ENCODE data around the gene TMEM178B.

The TMEM178B gene

DNA sequence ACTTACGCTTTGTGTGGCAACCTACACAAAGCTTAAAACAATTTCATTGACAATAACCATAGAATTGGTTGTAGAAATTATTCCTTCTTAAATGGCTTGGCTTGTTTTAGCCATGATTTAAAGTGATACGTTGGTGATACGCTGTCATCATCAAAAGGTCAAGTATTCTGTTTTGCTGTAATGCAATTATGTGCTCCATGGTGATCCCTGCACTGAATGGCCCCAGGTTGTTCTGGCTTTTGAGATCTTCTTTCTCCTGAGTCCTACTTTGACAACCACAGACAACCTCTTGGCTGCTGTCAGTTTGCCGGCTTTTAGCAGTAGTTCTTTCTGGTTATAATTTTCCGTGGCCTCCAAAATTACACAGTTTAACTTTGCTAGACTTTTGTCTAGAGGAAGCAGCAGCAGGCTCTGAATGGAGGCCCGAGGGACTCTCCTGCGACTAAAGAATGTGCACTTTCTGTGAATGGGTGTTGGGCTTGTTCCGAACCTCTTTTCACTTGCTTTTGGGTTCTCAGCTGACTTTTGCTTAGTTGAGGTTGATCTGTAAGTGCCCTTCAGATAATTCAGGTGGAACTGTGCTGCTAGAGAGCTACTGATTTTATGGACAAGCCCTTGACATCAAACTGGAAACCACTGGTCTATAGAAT, 104.7 kb downstream of the TMEM178B start:
- TF ChIP-seq CTCF (IDR thresholded peaks at IDR 0.05; ENCODE audit: unreplicated experiment in 3 of 3): no peak
- H3K36me3 Mint-ChIP-seq (ENCODE audit: low read depth): no peaks in the 10 kb centered on the region
- H3K4me1 Mint-ChIP-seq: no peaks in the 10 kb centered on the region
- H3K27me3 Mint-ChIP-seq (ENCODE audit: low read depth): peaks cover 3% of the 10 kb centered on the region
- H3K27ac Mint-ChIP-seq: no peak overlapping the region
- H3K9me3 Mint-ChIP-seq: no peaks in the 10 kb centered on the region
- H3K4me3 Mint-ChIP-seq: no peak overlapping the region

DNA sequence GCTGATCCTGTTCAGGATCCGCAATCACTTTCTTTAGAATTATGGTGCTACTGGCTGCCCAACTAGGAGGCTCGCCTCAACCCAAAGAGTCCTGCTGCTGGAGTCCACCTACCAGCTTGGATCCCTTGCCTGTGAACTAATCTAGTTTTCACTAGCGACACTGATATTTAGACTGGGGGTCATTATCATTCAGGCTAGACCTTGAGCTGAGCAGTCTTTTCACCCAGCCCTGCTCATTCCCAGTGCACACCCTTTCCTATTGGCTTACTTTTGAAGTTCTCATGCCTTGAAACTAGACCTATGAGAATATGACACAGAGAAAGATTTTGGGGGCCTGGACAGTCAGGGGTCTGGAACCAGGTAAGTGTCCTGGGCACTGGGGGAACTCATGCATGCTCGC, 107.9 kb downstream of the TMEM178B start:
- H3K9me3 Mint-ChIP-seq: no peaks in the 10 kb centered on the region
- peaks cover 6% of the 10 kb centered on the region for H3K27me3 Mint-ChIP-seq (ENCODE audit: low read depth)
- no peak overlapping the region for H3K27ac Mint-ChIP-seq
- no peaks in the 10 kb centered on the region for H3K36me3 Mint-ChIP-seq (ENCODE audit: low read depth)
- TF ChIP-seq CTCF (IDR thresholded peaks at IDR 0.05; ENCODE audit: unreplicated experiment in 3 of 3): no peak
- H3K4me3 Mint-ChIP-seq: no peak overlapping the region
- no peaks in the 10 kb centered on the region for H3K4me1 Mint-ChIP-seq

GRCh38 chr7:141184532-141185190, 110.8 kb downstream of the TMEM178B start:
- Mint-ChIP-seq H3K27me3 (ENCODE audit: low read depth) (peaks cover 6% of the 10 kb centered on the region), H3K4me1 (no peaks in the 10 kb centered on the region), H3K36me3 (ENCODE audit: low read depth) (no peaks in the 10 kb centered on the region), H3K9me3 (no peaks in the 10 kb centered on the region), H3K27ac (no peak overlapping the region), H3K4me3 (no peak overlapping the region)
- no peak for TF ChIP-seq CTCF (IDR thresholded peaks at IDR 0.05; ENCODE audit: unreplicated experiment in 3 of 3)

- TF ChIP-seq CTCF (IDR thresholded peaks at IDR 0.05; ENCODE audit: unreplicated experiment in 3 of 3): no peak
- Mint-ChIP-seq H3K4me3 (no peak overlapping the region), H3K9me3 (no peaks in the 10 kb centered on the region), H3K27me3 (ENCODE audit: low read depth) (peaks cover 6% of the 10 kb centered on the region), H3K4me1 (no peaks in the 10 kb centered on the region), H3K27ac (no peak overlapping the region), H3K36me3 (ENCODE audit: low read depth) (no peaks in the 10 kb centered on the region)
Measured at GRCh38 chr7:141185369-141185967, 111.6 kb downstream of the TMEM178B start.

- Mint-ChIP-seq H3K27ac (no peak overlapping the region), H3K4me3 (no peak overlapping the region), H3K9me3 (no peaks in the 10 kb centered on the region), H3K36me3 (ENCODE audit: low read depth) (no peaks in the 10 kb centered on the region), H3K4me1 (no peaks in the 10 kb centered on the region), H3K27me3 (ENCODE audit: low read depth) (peaks cover 3% of the 10 kb centered on the region)
- TF ChIP-seq CTCF (IDR thresholded peaks at IDR 0.05; ENCODE audit: unreplicated experiment in 3 of 3): no peak
Measured at GRCh38 chr7:141189231-141189630, 115.4 kb downstream of the TMEM178B start.
